CD14-positive monocyte (primary cell): ENCODE results near the gene SLC26A11. TPM values are rescaled to one million over a fixed set of nuclear protein-coding genes. Genes with fewer than 3 reads are reported as not detected.

Experiments
- DNase-seq, 3 donors: peaks; one replicate each; pipeline ENCODE4 v3.0.0-alpha.2; 2011 to 2022
- H2AFZ ChIP-seq: 2 replicates; pipeline ENCODE4 v1.6.0; 2012; ENCODE audit warnings: mild to moderate bottlenecking, low read depth, low read length, inconsistent platforms; ENCODE audit not compliant: insufficient read depth, poor library complexity, severe bottlenecking
- H3K27ac ChIP-seq, 2 donors: 1 replicate in 1 of 2; 2 replicates in 1 of 2; pipeline ENCODE4 v1.5.1; 2012 to 2013; ENCODE audit warnings: low read length in 2 of 2, control low read depth in 1 of 2, inconsistent platforms in 1 of 2, low read depth in 1 of 2, mild to moderate bottlenecking in 1 of 2
- H3K27me3 ChIP-seq, 2 donors: one replicate each; pipeline versions ENCODE4 v1.6.0 to v1.6.1; 2011 to 2013; ENCODE audit warnings: low read length in 2 of 2; ENCODE audit not compliant: control insufficient read depth in 2 of 2, insufficient read depth in 2 of 2
- H3K36me3 ChIP-seq, 2 donors: replicated peaks in 1 of 2; 1 replicate in 1 of 2; 2 replicates in 1 of 2; pipeline versions ENCODE4 v1.5.1 to v1.6.1; 2012 to 2013; ENCODE audit warnings: low read length in 2 of 2, control low read depth in 1 of 2, inconsistent platforms in 1 of 2, mild to moderate bottlenecking in 1 of 2; ENCODE audit not compliant: insufficient read depth in 2 of 2, control insufficient read depth in 1 of 2
- H3K4me1 ChIP-seq, 2 donors: 1 replicate in 1 of 2; 2 replicates in 1 of 2; pipeline versions ENCODE4 v1.5.1 to v1.6.1; 2012 to 2013; ENCODE audit warnings: low read length in 2 of 2, control low read depth in 1 of 2, inconsistent platforms in 1 of 2, mild to moderate bottlenecking in 1 of 2, moderate library complexity in 1 of 2; ENCODE audit not compliant: insufficient read depth in 2 of 2, control insufficient read depth in 1 of 2
- H3K4me2 ChIP-seq: replicated peaks from 2 replicates; pipeline ENCODE3; 2012; ENCODE audit warnings: low read length, moderate library complexity, mild to moderate bottlenecking; ENCODE audit not compliant: poor library complexity, severe bottlenecking; ENCODE audit errors: extremely low read depth
- H3K4me3 ChIP-seq, 3 experiments: fragments of 200-600 bp in 1 of 3; sonication (generic) in 1 of 3; replicated peaks in 1 of 3; 1 replicate in 2 of 3; 2 replicates in 1 of 3; pipeline ENCODE4 v1.5.1; 2011 to 2013; ENCODE audit warnings: low read length in 3 of 3, mild to moderate bottlenecking in 3 of 3, control low read depth in 2 of 3, low read depth in 2 of 3, inconsistent platforms in 1 of 3, moderate library complexity in 1 of 3
- H3K79me2 ChIP-seq: 2 replicates; pipeline ENCODE4 v1.6.0; 2012; ENCODE audit warnings: mild to moderate bottlenecking, control low read depth, inconsistent platforms, low read length, moderate library complexity; ENCODE audit not compliant: insufficient read depth
- H3K9ac ChIP-seq: 2 replicates; pipeline ENCODE4 v1.6.0; 2017; ENCODE audit warnings: low read length, mild to moderate bottlenecking; ENCODE audit not compliant: insufficient read depth, poor library complexity, severe bottlenecking
- H3K9me3 ChIP-seq, 2 donors: replicated peaks in 1 of 2; 1 replicate in 1 of 2; 2 replicates in 1 of 2; pipeline versions ENCODE4 v1.5.1 to v1.6.1; 2012 to 2013; ENCODE audit warnings: low read length in 2 of 2, control low read depth in 1 of 2; ENCODE audit not compliant: control insufficient read depth in 1 of 2, insufficient read depth in 1 of 2
- H4K20me1 ChIP-seq: 2 replicates; pipeline ENCODE4 v1.6.0; 2012; ENCODE audit warnings: mild to moderate bottlenecking, low read length, control low read depth, moderate library complexity; ENCODE audit not compliant: insufficient read depth
- H3K27ac Mint-ChIP-seq, 7 donors: one replicate each; pipeline ENCODE4 v1.8.0; 2020; ENCODE audit warnings: mild to moderate bottlenecking in 7 of 7, mixed read lengths in 7 of 7, moderate library complexity in 6 of 7, inconsistent platforms in 2 of 7
- H3K27me3 Mint-ChIP-seq, 3 donors: one replicate each; pipeline ENCODE4 v1.8.0; 2021 to 2022; ENCODE audit warnings: low read depth in 3 of 3, mild to moderate bottlenecking in 3 of 3, mixed read lengths in 3 of 3, moderate library complexity in 3 of 3, inconsistent platforms in 1 of 3
- H3K36me3 Mint-ChIP-seq, 2 donors: one replicate each; pipeline ENCODE4 v1.8.0; 2020; ENCODE audit warnings: mixed read lengths in 2 of 2, inconsistent platforms in 1 of 2, mild to moderate bottlenecking in 1 of 2
- H3K4me1 Mint-ChIP-seq: one replicate; pipeline ENCODE4 v1.8.0; 2020; ENCODE audit warnings: mild to moderate bottlenecking, mixed read lengths
- H3K4me3 Mint-ChIP-seq, 2 donors: one replicate each; pipeline ENCODE4 v1.8.0; 2020; ENCODE audit warnings: mild to moderate bottlenecking in 2 of 2, mixed read lengths in 2 of 2, moderate library complexity in 1 of 2
- H3K9me3 Mint-ChIP-seq, 7 donors: one replicate each; pipeline ENCODE4 v1.8.0; 2020 to 2022; ENCODE audit warnings: mixed read lengths in 7 of 7, mild to moderate bottlenecking in 6 of 7, moderate library complexity in 6 of 7, inconsistent platforms in 2 of 7
- WGBS: methylation state at CpG from one replicate; pipeline ENCODE4 v1.1.5; 2013; ENCODE audit warnings: missing lambda C conversion rate; ENCODE audit not compliant: insufficient coverage; 5-methylcytosine and 5-hydroxymethylcytosine counted together
- intact Hi-C, 2 donors: fragments of 100-400 bp; cut with micrococcal nuclease; formaldehyde crosslinking; loops; one replicate each; pipeline versions ENCODE4 v1.15.0 to v1.15.1; 2023
- polyA plus RNA-seq, 3 donors: library from polyadenylated mRNA; depleted of rRNA in 1 of 3; unstranded in 2 of 3; stranded (reverse) in 1 of 3; fragments of 300-500 nt in 2 of 3; fragments of >200 nt in 1 of 3; fragmentation: Illumina TruSeq in 2 of 3; gene quantifications; 1 replicate in 2 of 3; 2 replicates in 1 of 3; pipeline ENCODE4 v1.2.3, GENCODE V29; 2012 to 2021
- TF ChIP-seq, protein P1 (sequence below): fragments of 200-600 bp; IDR thresholded peaks from one replicate; pipeline ENCODE4 v1.8.0; 2022; ENCODE audit warnings: antibody characterized with exemption, mild to moderate bottlenecking

The SLC26A11 gene
- polyA plus RNA-seq, 3 donors, result 1.8 to 29.7 (median 2.6) TPM

DNA sequence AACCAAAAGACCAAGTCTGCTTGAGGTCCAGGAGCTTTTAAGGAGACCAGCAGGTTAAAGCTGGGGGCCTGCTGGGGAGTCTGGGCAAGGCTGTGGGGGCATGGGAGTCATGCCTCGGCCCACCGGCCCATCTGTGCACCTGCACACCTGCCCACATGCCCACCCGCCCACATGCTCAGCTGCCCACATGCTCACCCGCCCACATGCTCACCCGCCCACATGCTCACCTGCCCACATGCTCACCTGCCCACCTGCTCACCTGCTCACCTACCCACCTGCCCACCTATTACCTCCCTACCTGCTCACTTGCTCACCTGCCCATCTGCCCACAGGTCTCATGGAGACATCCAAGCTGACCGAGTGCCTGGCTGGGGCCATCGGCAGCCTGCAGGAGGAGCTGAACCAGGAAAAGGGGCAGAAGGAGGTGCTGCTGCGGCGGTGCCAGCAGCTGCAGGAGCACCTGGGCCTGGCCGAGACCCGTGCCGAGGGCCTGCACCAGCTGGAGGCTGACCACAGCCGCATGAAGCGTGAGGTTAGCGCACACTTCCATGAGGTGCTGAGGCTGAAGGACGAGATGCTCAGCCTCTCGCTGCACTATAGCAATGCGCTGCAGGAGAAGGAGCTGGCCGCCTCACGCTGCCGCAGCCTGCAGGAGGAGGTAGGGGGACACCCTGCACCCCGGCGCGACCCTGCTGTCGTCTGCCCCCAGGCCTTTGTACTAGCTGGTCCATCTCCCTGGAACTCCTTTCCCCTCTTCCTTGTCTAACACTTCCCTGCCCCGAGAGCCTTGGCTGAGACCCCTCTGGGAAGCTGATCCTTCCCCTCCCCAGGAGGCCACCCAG, 36.4 kb upstream of the SLC26A11 start:
- no peak overlapping the region for H3K4me3 Mint-ChIP-seq
- H3K27ac ChIP-seq, result no peak overlapping the region
- H3K27ac Mint-ChIP-seq, result peak overlapping the region in 1 of 7 donors; percentile 5
- no peaks in the 10 kb centered on the region for H4K20me1 ChIP-seq
- no peaks in the 10 kb centered on the region for H3K4me1 ChIP-seq
- no peaks in the 10 kb centered on the region for H3K4me1 Mint-ChIP-seq
- no peak overlapping the region for H3K4me3 ChIP-seq
- no peak overlapping the region for H3K4me2 ChIP-seq
- H3K79me2 ChIP-seq, result no peaks in the 10 kb centered on the region
- TF ChIP-seq, protein P1, sequence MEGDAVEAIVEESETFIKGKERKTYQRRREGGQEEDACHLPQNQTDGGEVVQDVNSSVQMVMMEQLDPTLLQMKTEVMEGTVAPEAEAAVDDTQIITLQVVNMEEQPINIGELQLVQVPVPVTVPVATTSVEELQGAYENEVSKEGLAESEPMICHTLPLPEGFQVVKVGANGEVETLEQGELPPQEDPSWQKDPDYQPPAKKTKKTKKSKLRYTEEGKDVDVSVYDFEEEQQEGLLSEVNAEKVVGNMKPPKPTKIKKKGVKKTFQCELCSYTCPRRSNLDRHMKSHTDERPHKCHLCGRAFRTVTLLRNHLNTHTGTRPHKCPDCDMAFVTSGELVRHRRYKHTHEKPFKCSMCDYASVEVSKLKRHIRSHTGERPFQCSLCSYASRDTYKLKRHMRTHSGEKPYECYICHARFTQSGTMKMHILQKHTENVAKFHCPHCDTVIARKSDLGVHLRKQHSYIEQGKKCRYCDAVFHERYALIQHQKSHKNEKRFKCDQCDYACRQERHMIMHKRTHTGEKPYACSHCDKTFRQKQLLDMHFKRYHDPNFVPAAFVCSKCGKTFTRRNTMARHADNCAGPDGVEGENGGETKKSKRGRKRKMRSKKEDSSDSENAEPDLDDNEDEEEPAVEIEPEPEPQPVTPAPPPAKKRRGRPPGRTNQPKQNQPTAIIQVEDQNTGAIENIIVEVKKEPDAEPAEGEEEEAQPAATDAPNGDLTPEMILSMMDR, result no peak
- no peaks in the 10 kb centered on the region for H3K9me3 ChIP-seq
- H3K36me3 Mint-ChIP-seq, result no peaks in the 10 kb centered on the region
- intact Hi-C loops, result no loop called here
- H3K9me3 Mint-ChIP-seq, result peaks cover 0 to 2% (median 0%) of the 10 kb centered on the region in 7 donors
- no peaks in the 10 kb centered on the region for H3K27me3 ChIP-seq
- WGBS, result 94% methylated on average over 20 of the region's 26 CpGs
- peaks cover 2 to 12% (median 9%) of the 10 kb centered on the region in 3 donors for H3K27me3 Mint-ChIP-seq
- H3K36me3 ChIP-seq, result no peaks in the 10 kb centered on the region
- DNase-seq, result no peak
- H2AFZ ChIP-seq, result no peak overlapping the region
- no peak overlapping the region for H3K9ac ChIP-seq

DNA sequence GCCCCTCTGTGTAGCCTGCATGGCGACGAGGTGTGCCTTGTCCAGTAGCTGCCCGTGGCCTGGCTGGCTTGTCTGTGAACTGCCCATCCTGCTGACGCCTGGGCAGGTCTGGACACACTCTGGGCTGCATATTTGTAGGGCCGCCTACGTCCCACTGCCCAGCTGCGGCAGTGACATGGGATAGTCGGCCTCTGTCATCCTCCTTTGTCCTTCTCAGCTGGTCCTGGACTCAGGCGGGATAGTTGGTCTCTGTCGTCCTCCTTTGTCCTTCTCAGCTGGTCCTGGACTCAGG, 35.9 kb upstream of the SLC26A11 start:
- Mint-ChIP-seq H3K4me1 (peaks cover 2% of the 10 kb centered on the region), H3K4me3 (no peak overlapping the region), H3K27me3 (peaks cover 4 to 11% (median 11%) of the 10 kb centered on the region in 3 donors), H3K36me3 (no peaks in the 10 kb centered on the region), H3K27ac (no peak overlapping the region), H3K9me3 (peaks cover 0 to 2% (median 0%) of the 10 kb centered on the region in 7 donors)
- Histone ChIP-seq H4K20me1 (no peaks in the 10 kb centered on the region), H3K27me3 (no peaks in the 10 kb centered on the region), H3K4me1 (no peaks in the 10 kb centered on the region), H3K9me3 (no peaks in the 10 kb centered on the region), H3K36me3 (no peaks in the 10 kb centered on the region), H3K27ac (no peak overlapping the region), H3K4me3 (no peak overlapping the region), H2AFZ (no peak overlapping the region), H3K79me2 (no peaks in the 10 kb centered on the region), H3K4me2 (no peak overlapping the region), H3K9ac (no peak overlapping the region)
- intact Hi-C loops, result no loop called here
- TF ChIP-seq, protein P1, result no peak
- DNase-seq, result no peak
- WGBS, result 98% methylated on average over 5 of the region's 10 CpGs
